Measurements from ENCODE around the gene DLG2. TPM values are rescaled to one million over a fixed set of nuclear protein-coding genes. Genes with fewer than 3 reads are reported as not detected.

DLG2 gene
- total RNA-seq, 4 donors from 2014 or later, result 37.9 to 71.5 (median 44.9) TPM

- Histone ChIP-seq H3K4me3 (no peak overlapping the region), H3K27me3 (no peaks in the 10 kb centered on the region), H3K27ac (no peak overlapping the region), H3K36me3 (no peaks in the 10 kb centered on the region), H3K9me3 (no peaks in the 10 kb centered on the region), H3K4me1 (no peaks in the 10 kb centered on the region)
- no peak for TF ChIP-seq EP300 (IDR thresholded peaks at IDR 0.05)
- no peak for TF ChIP-seq POLR2AphosphoS5 (IDR thresholded peaks at IDR 0.05)
- WGBS, result 77% methylated on average over 5 of the region's 5 CpGs
- no peak for DNase-seq (ENCODE audit: low spot score in 2 of 2)
Observed at GRCh38 chr11:83639995-83640758, 1987.0 kb downstream of the DLG2 start.

- H3K36me3 ChIP-seq, result no peaks in the 10 kb centered on the region
- no peak overlapping the region for H3K27ac ChIP-seq
- no peaks in the 10 kb centered on the region for H3K4me1 ChIP-seq
- no peak for DNase-seq (ENCODE audit: low spot score in 2 of 2)
- no peak overlapping the region for H3K4me3 ChIP-seq
- H3K9me3 ChIP-seq, result no peaks in the 10 kb centered on the region
- WGBS, result 80% methylated on average over 3 of the region's 3 CpGs
- no peaks in the 10 kb centered on the region for H3K27me3 ChIP-seq
- no peak for TF ChIP-seq POLR2A (IDR thresholded peaks at IDR 0.05)
- TF ChIP-seq, protein P1, sequence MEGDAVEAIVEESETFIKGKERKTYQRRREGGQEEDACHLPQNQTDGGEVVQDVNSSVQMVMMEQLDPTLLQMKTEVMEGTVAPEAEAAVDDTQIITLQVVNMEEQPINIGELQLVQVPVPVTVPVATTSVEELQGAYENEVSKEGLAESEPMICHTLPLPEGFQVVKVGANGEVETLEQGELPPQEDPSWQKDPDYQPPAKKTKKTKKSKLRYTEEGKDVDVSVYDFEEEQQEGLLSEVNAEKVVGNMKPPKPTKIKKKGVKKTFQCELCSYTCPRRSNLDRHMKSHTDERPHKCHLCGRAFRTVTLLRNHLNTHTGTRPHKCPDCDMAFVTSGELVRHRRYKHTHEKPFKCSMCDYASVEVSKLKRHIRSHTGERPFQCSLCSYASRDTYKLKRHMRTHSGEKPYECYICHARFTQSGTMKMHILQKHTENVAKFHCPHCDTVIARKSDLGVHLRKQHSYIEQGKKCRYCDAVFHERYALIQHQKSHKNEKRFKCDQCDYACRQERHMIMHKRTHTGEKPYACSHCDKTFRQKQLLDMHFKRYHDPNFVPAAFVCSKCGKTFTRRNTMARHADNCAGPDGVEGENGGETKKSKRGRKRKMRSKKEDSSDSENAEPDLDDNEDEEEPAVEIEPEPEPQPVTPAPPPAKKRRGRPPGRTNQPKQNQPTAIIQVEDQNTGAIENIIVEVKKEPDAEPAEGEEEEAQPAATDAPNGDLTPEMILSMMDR (IDR thresholded peaks at IDR 0.05), result no peak
- no peak for TF ChIP-seq POLR2AphosphoS5 (IDR thresholded peaks at IDR 0.05)
- TF ChIP-seq EP300 (IDR thresholded peaks at IDR 0.05), result no peak
Observed at GRCh38 chr11:83635166-83635565, 1992.0 kb downstream of the DLG2 start.

- TF ChIP-seq POLR2A (IDR thresholded peaks at IDR 0.05), result no peak
- TF ChIP-seq POLR2AphosphoS5 (IDR thresholded peaks at IDR 0.05), result no peak
- no peak for TF ChIP-seq EP300 (IDR thresholded peaks at IDR 0.05)
- TF ChIP-seq, protein P1 (IDR thresholded peaks at IDR 0.05), result no peak
- no peak for DNase-seq (ENCODE audit: low spot score in 2 of 2)
- Histone ChIP-seq H3K27me3 (no peaks in the 10 kb centered on the region), H3K4me1 (peaks cover 6% of the 10 kb centered on the region), H3K9me3 (no peaks in the 10 kb centered on the region), H3K4me3 (no peak overlapping the region), H3K36me3 (no peaks in the 10 kb centered on the region), H3K27ac (no peak overlapping the region)
- WGBS, result 76% methylated on average over 1 of the region's 1 CpG
Observed at GRCh38 chr11:83630211-83630610, 1996.9 kb downstream of the DLG2 start.

GRCh38 chr11:83629775-83630174, 1997.4 kb downstream of the DLG2 start:
- WGBS, result 42% methylated on average over 2 of the region's 2 CpGs
- no peaks in the 10 kb centered on the region for H3K36me3 ChIP-seq
- no peak overlapping the region for H3K4me3 ChIP-seq
- no peaks in the 10 kb centered on the region for H3K27me3 ChIP-seq
- no peak for DNase-seq (ENCODE audit: low spot score in 2 of 2)
- no peak overlapping the region for H3K27ac ChIP-seq
- peaks cover 6% of the 10 kb centered on the region for H3K4me1 ChIP-seq
- TF ChIP-seq POLR2A (IDR thresholded peaks at IDR 0.05) (no peak), POLR2AphosphoS5 (IDR thresholded peaks at IDR 0.05) (no peak), EP300 (IDR thresholded peaks at IDR 0.05) (no peak)
- TF ChIP-seq, protein P1 (IDR thresholded peaks at IDR 0.05), result no peak
- H3K9me3 ChIP-seq, result no peaks in the 10 kb centered on the region

GRCh38 chr11:83628622-83629355, 1998.4 kb downstream of the DLG2 start:
- H3K4me3 ChIP-seq, result no peak overlapping the region
- H3K4me1 ChIP-seq, result peaks cover 6% of the 10 kb centered on the region
- no peaks in the 10 kb centered on the region for H3K36me3 ChIP-seq
- no peaks in the 10 kb centered on the region for H3K27me3 ChIP-seq
- DNase-seq (ENCODE audit: low spot score in 2 of 2), result no peak
- H3K9me3 ChIP-seq, result no peaks in the 10 kb centered on the region
- no peak overlapping the region for H3K27ac ChIP-seq
- TF ChIP-seq EP300 (IDR thresholded peaks at IDR 0.05), result no peak
- TF ChIP-seq POLR2A (IDR thresholded peaks at IDR 0.05), result no peak
- TF ChIP-seq, protein P1 (IDR thresholded peaks at IDR 0.05), result no peak
- TF ChIP-seq POLR2AphosphoS5 (IDR thresholded peaks at IDR 0.05), result no peak
- 54% methylated on average over 5 of the region's 5 CpGs for WGBS

Measured in suprapubic skin (tissue), 4 donors.